ENCODE results near the gene SASH3. TPM values are rescaled to one million over a fixed set of nuclear protein-coding genes. Genes with fewer than 3 reads are reported as not detected.

The SASH3 gene
- total RNA-seq, 1 donor from 2014 or later, result not detected

- Mint-ChIP-seq H3K4me1 (ENCODE audit: unreplicated experiment) (no peaks in the 10 kb centered on the region), H3K4me3 (no peak overlapping the region), H3K27me3 (no peaks in the 10 kb centered on the region), H3K36me3 (no peaks in the 10 kb centered on the region), H3K9me3 (peaks cover 5% of the 10 kb centered on the region), H3K27ac (no peak overlapping the region)
- TF ChIP-seq CTCF (conservative IDR thresholded peaks at IDR 0.05), result no peak
- no peak for DNase-seq (ENCODE audit: extremely low spot score, unreplicated experiment)
Measured at GRCh38 chrX:129786210-129786651, 6.5 kb downstream of the SASH3 start.

GRCh38 chrX:129787336-129788055 is 7.7 kb downstream of the SASH3 start:
- Mint-ChIP-seq H3K4me1 (ENCODE audit: unreplicated experiment) (no peaks in the 10 kb centered on the region), H3K4me3 (no peak overlapping the region), H3K36me3 (no peaks in the 10 kb centered on the region), H3K9me3 (peaks cover 5% of the 10 kb centered on the region), H3K27ac (no peak overlapping the region), H3K27me3 (no peaks in the 10 kb centered on the region)
- no peak for DNase-seq (ENCODE audit: extremely low spot score, unreplicated experiment)
- TF ChIP-seq CTCF (conservative IDR thresholded peaks at IDR 0.05), result no peak

- no peaks in the 10 kb centered on the region for H3K27me3 Mint-ChIP-seq
- peaks cover 5% of the 10 kb centered on the region for H3K9me3 Mint-ChIP-seq
- no peak overlapping the region for H3K4me3 Mint-ChIP-seq
- no peaks in the 10 kb centered on the region for H3K4me1 Mint-ChIP-seq (ENCODE audit: unreplicated experiment)
- no peak for TF ChIP-seq CTCF (conservative IDR thresholded peaks at IDR 0.05)
- DNase-seq (ENCODE audit: extremely low spot score, unreplicated experiment), result no peak
- no peak overlapping the region for H3K27ac Mint-ChIP-seq
- H3K36me3 Mint-ChIP-seq, result no peaks in the 10 kb centered on the region
Measured at GRCh38 chrX:129788527-129788926, 8.8 kb downstream of the SASH3 start.

- no peaks in the 10 kb centered on the region for H3K36me3 Mint-ChIP-seq
- peaks cover 5% of the 10 kb centered on the region for H3K9me3 Mint-ChIP-seq
- no peak for TF ChIP-seq CTCF (conservative IDR thresholded peaks at IDR 0.05)
- H3K4me1 Mint-ChIP-seq (ENCODE audit: unreplicated experiment), result no peaks in the 10 kb centered on the region
- H3K27me3 Mint-ChIP-seq, result no peaks in the 10 kb centered on the region
- no peak overlapping the region for H3K4me3 Mint-ChIP-seq
- no peak overlapping the region for H3K27ac Mint-ChIP-seq
- DNase-seq (ENCODE audit: extremely low spot score, unreplicated experiment), result no peak
Measured at GRCh38 chrX:129790146-129790545, 10.4 kb downstream of the SASH3 start.

GRCh38 chrX:129790808-129791207 is 11.1 kb downstream of the SASH3 start:
- no peak overlapping the region for H3K27ac Mint-ChIP-seq

More at GRCh38 chrX:129790808-129791207, 11.1 kb downstream of the SASH3 start:
- no peaks in the 10 kb centered on the region for H3K27me3 Mint-ChIP-seq
- no peak for DNase-seq (ENCODE audit: extremely low spot score, unreplicated experiment)
- peaks cover 5% of the 10 kb centered on the region for H3K9me3 Mint-ChIP-seq
- no peaks in the 10 kb centered on the region for H3K4me1 Mint-ChIP-seq (ENCODE audit: unreplicated experiment)
- H3K36me3 Mint-ChIP-seq, result no peaks in the 10 kb centered on the region
- no peak for TF ChIP-seq CTCF (conservative IDR thresholded peaks at IDR 0.05)
- H3K4me3 Mint-ChIP-seq, result no peak overlapping the region

Data from type B pancreatic cell (in vitro differentiated cells).